CD4-positive, alpha-beta T cell treated with Interleukin-10 for 1 hour (primary cell): ENCODE results near the gene NDUFA11.

Source experiments
- DNase-seq: peaks from one replicate; pipeline ENCODE4 v3.0.0-alpha.2; 2020

NDUFA11 gene

GRCh38 chr19:5932146-5932545, 28.6 kb upstream of the NDUFA11 start:
- no peak for DNase-seq

- DNase-seq = no peak
These were observed 27.7 kb upstream of the NDUFA11 start for GRCh38 chr19:5931251-5931650.

- no peak for DNase-seq
These were observed 26.0 kb upstream of the NDUFA11 start for GRCh38 chr19:5929625-5930024.

DNA sequence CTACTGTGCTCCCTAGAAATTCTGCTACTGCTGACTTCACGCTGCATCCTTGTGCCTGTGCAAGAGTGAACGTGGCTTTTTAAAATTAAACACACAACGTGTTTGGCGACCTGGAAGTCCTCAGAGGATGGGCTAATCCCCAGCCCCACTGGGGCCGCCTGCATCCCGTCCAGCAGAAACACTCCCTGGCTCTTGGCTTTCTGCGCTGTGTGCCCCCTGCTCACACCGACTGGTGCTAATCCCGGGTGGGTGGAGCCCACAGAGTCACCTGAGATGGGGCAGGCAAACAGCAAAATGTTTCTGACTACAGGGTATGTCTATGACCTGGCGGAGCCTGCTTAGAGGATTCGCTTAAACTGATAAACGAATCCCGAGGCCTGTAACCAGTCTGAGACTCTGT, 25.6 kb upstream of the NDUFA11 start:
- no peak for DNase-seq

GRCh38 chr19:5927441-5927821, 23.8 kb upstream of the NDUFA11 start:
- no peak for DNase-seq

DNA sequence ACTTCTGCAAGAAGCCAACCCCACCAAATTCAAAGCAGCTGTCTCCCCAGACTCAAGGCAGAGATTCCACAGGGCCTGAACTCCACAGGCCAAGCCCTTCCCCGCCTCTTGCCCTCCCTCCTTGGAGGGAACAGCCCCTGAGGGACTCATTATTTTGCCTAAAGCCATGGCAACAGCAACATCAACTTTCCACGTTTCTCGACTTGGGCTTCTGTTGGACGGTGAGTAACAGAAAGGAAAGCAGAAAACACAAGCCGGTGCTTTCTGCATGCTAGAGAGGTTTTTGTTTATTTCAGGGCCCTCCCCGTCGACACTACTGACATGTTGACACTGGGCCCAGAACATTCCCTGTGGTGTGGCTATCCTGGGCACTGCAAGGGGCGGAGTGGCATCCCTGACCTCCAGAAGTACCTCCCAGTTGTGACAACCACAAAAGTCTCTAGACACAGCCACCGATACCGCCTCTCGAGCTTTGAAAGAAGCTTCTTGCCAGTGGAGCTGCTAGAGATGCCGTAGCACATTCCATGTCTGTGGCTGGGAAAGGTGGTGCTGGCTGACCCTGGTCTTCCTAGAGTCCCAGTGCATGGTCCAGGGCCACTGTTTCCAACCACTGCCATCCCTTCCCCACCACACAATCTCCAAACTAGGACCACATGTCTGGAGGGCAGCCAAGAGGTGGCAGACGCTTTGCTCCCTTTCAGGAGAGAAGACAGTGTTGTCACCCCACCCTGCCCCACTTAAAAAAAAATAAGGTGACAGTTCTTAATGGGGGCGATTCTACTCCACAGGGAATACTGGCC, 23.3 kb upstream of the NDUFA11 start:
- no peak for DNase-seq

DNA sequence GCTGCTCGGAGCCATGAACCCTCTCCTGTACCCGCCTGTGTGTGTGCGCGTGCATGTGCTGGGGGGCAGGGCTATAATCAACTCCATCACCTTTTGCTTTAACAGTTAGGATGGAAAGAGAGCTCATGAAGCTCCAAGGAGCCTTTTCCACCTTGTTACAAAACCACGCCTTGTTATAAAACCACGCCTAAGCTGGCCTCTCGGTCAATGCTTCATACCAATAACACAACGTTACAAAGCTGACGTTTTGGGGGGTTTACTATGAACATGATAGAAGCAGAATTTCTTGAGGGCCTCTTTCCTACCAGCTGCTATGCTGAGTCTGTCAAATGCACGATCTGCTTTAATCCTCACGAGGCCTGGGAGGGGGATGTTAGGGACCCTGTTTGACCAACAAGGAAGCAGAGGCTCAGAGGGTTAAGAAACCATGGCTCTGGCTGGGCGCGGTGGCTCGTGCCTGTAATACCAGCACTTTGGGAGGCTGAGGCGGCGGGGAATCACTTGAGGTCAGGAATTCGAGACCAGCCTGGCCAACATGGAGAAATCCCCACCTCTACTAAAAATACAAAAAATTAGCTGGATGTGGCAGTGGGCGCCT, 22.3 kb upstream of the NDUFA11 start:
- DNase-seq = no peak

DNA sequence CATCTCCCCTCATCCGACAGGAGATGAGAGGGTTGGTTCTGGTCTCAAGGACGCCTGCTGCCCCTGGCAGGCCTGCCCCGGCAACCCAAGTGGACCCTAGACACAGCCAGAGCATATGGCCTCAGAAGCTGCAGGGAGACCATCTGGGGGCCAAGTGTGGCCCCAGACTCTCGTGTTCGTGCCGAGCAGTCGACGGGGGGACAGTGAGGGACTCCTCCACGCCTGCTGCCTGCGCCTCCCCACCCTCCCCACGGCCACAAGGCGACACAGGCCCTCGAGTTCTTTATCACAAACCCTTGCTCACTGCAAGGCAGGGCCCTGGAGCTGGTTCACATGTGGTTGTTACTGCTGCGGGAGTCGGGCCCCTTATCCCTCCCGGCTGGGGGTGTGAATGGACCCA, 19.8 kb upstream of the NDUFA11 start:
- no peak for DNase-seq

DNA sequence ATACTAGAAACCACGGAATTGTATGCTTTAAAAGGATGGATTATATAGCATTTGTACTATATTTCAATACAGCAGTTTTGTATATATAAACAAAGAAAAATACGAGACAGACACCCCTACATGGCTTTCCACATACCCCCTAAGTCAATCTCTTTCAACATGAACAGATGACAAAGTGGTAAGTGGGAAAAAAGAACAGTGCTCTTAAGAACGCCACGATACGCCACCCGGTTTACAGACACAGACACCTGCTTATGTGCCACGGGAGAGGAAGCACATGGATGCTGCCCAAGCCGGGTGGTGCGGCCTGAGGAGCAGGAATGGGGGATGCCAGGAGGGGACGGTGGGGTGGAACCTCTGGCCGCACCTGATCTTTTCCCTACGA, 18.6 kb upstream of the NDUFA11 start:
- DNase-seq = no peak

GRCh38 chr19:5921516-5922160, 18.0 kb upstream of the NDUFA11 start:
- no peak for DNase-seq

DNA sequence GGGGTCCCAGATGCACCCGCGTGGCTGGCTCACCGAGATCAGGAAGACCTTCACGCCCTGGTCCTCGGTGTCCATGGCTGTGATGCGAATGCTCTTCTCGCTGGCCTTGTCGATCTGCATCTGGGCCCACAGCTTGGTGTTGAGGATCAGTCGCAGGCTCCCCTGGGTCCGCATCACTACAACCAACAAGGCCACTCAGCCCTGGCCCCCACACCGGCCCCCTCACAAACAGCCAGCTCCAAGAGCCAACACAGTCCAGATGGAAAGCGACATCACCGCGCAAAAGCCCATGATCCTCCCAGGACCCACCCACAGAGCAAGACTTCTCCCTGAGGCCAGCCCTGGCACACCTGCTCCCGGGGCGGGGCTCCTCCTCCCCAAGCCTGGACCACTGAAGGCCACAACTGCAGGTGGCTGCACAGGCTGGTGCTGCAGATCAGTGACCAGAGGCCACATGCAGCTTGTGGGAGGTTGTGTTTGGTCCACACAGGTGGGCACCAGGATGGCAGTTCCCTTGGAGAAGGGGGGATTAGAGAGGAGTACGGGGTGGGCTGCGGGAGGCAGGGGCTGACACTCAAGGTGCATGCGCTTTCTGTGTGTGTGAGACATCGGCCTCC, 15.0 kb upstream of the NDUFA11 start:
- no peak for DNase-seq

DNA sequence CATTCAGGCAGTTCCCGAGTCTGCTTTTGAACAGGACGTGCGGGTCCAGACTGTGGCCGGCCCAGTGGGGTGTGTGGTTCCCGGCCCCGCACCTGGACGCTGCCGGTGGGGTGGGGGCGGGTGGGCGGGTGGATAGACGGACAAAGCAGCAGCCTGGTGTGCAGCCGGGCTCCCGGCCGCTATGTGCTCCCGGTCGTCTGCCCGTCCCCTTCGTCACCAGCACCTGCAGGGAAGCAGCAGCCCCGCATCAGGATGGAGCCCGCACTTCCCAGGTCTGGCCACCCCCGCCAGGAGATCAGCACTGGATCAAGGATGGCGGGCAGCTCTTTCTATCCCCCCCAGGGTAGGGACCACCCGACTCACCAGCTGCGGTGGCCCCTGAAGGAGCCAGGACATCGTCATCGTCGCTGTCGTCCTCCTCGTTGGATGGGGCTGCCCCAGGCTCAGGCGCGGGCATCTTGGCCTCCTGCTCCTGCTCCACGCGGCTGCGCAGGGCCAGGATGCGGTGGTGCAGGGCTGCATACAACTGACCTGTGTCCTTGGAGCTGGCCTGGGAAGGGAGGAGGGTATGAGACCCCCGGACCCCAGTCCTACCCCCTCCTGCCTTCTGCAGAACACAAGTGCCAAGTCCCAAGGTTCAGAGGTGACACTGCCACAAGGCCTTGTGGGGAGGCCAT, 14.0 kb upstream of the NDUFA11 start:
- no peak for DNase-seq

DNA sequence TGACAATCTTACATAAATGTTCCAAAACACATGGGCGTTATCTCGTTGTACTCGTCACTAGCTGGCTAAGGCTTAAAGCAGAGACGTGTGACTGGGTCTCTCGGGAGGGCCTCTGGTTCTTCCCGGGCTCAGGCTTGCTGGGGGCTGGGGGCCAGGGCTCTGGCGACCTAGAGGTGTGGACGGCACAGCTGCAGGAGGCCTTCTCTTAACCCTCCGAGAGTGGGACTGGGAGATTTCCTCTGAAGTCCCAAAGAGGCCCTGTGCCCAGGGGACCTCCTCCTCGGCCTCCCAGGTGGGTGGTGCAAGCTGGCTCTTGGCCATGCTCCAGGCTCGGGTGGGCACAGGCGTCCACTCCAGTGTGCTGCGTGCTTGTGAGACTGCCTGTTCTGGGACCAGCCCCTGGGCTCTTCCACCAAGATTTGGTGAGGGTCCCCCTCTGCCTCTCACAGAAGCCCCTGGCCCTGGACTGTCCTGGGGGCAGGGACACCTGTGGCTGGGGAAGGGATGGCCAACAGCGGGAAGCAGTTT, 12.7 kb upstream of the NDUFA11 start:
- DNase-seq = no peak

DNA sequence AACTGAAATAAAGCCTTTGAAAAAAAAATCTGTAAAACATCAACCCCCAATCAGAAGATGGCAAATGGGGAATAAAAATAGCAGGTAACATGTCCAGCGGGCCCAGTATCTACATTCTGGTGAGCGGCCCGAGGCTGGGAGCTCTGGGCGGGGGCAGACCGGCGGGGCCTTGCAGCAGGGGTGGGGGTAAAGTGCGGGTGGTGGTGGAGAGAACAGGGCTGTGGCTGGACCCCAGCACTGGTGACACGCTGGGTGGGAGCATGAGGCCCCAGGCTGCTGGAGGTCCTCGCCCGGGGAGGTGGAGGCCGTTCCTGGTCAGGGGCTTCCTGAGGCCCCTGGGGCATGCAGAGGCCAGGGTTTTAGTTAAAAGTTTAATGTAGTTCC, 12.2 kb upstream of the NDUFA11 start:
- no peak for DNase-seq

DNA sequence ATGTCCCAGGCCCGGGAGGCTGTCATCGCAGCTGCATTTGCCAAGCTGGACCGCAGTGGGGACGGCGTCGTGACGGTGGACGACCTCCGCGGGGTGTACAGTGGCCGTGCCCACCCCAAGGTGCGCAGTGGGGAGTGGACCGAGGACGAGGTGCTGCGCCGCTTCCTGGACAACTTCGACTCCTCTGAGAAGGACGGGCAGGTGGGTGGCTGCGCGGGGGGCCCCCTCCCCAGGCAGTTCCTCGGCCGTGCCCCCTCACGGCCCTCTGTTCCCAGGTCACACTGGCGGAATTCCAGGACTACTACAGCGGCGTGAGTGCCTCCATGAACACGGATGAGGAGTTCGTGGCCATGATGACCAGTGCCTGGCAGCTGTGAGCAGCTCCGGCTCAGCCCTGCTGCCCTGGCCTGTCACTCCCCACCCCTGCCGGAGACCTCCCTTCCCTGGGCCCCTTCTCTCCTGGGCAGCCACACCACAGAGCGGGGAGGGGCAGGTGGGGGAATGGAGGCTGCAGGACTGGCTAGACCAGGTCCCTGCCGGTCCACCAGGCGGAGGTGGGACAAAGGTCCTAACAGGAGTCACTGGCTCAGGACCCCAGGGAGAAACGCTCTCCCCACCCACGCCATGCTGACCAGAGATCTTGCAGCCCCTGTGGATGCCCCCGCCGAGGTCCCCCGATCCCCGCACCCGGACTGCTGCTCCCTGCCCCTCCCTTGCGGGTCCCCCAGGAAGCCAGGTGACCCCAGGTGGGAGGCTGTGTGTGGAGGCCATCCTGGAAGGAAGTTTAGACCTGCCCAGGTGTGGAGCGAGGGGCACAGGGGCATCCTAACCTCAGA, 11.6 kb upstream of the NDUFA11 start:
- DNase-seq = no peak

- no peak for DNase-seq
These were observed 10.8 kb upstream of the NDUFA11 start for GRCh38 chr19:5914358-5914774.

DNA sequence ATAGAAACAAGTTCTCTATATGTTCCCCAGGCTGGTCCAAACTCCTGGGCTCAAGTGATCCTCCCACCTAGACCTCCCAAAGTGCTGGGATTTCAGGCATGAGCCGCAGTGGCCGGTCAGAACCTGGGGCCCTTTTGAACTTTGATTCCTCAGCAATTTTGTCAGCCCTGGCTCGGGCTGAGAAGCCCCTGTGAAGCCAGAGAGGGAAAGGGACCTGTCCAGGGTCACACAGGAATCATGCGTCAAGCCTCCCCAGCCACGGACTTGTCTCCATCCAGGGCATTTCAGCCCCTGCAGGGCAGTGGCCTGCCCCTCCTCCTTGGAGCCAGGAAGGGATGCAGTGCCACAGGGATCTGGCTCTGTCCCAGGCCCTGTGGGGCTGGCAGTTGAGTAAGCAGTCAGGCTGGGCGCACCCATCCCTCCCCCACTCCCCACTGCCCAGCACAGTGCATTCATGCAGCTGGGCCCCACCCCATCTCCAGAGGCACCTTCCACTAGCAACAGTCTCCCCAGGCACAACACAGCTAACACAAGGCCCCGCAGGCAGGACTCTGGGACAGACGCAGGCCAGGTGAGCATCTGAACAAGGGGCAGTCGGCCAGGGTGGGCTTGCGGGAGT, 10.3 kb upstream of the NDUFA11 start, which contains the start of gene CAPS:
Gene CAPS (plus strand): TSS at position 516 of the 619 bp plus-strand sequence. CDS start 153 bp downstream, outside the sequence.
- no peak for DNase-seq

DNA sequence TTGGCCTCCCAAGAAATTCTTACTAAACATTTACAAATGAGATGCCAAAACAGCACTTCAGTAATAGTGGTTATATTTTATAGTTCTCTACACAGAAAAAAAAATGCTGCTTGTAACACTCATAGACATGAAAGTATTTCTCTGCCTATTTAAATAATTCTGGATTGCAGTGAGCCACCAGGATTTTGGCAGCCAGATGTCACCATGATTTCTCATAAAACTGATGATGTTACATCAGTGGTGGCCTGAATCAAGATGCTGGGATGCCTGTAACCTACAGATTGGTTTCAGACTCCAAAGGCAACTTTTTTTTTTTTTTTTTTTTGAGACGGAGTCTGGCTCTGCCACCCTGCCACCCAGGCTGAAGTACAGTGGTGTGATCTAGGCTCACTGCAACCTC, 7.8 kb upstream of the NDUFA11 start:
- no peak for DNase-seq

GRCh38 chr19:5910638-5910907, 7.0 kb upstream of the NDUFA11 start:
- no peak for DNase-seq

- DNase-seq = no peak
These were observed 5.3 kb upstream of the NDUFA11 start for GRCh38 chr19:5908773-5909442.

GRCh38 chr19:5907241-5907640, 3.7 kb upstream of the NDUFA11 start:
- DNase-seq = no peak
